Epithelial cell of proximal tubule (primary cell): ENCODE data around the gene CTRB1. TPM values are rescaled to one million over a fixed set of nuclear protein-coding genes. Genes with fewer than 3 reads are reported as not detected.

Source experiments
- DNase-seq: peaks from one replicate; pipeline ENCODE4 v3.0.0-alpha.2; 2011; ENCODE audit warnings: low read depth
- H3K4me3 ChIP-seq: 2 replicates; pipeline ENCODE4 v1.5.1; 2011; ENCODE audit warnings: low read depth, mild to moderate bottlenecking, low read length
- total RNA-seq: library from RNA; depleted of rRNA; stranded (reverse); fragments of >200 nt; gene quantifications from 2 replicates; pipeline ENCODE4 v1.2.3, GENCODE V29; 2015
- TF ChIP-seq, protein P1 (sequence below): conservative IDR thresholded peaks from 2 replicates; pipeline ENCODE4 v1.5.1; 2012; ENCODE audit warnings: low read depth, mild to moderate bottlenecking, low read length

CTRB1 gene
- total RNA-seq, 1 donor from 2014 or later: not detected

GRCh38 chr16:75227361-75228142 lies 8.8 kb downstream of the CTRB1 start:
- DNase-seq: no peak
- TF ChIP-seq, protein P1, sequence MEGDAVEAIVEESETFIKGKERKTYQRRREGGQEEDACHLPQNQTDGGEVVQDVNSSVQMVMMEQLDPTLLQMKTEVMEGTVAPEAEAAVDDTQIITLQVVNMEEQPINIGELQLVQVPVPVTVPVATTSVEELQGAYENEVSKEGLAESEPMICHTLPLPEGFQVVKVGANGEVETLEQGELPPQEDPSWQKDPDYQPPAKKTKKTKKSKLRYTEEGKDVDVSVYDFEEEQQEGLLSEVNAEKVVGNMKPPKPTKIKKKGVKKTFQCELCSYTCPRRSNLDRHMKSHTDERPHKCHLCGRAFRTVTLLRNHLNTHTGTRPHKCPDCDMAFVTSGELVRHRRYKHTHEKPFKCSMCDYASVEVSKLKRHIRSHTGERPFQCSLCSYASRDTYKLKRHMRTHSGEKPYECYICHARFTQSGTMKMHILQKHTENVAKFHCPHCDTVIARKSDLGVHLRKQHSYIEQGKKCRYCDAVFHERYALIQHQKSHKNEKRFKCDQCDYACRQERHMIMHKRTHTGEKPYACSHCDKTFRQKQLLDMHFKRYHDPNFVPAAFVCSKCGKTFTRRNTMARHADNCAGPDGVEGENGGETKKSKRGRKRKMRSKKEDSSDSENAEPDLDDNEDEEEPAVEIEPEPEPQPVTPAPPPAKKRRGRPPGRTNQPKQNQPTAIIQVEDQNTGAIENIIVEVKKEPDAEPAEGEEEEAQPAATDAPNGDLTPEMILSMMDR: no peak
- H3K4me3 ChIP-seq: no peak overlapping the region

GRCh38 chr16:75228143-75228976 lies 9.6 kb downstream of the CTRB1 start:
- DNase-seq: no peak
- H3K4me3 ChIP-seq: no peak overlapping the region
- TF ChIP-seq, protein P1: no peak

DNA sequence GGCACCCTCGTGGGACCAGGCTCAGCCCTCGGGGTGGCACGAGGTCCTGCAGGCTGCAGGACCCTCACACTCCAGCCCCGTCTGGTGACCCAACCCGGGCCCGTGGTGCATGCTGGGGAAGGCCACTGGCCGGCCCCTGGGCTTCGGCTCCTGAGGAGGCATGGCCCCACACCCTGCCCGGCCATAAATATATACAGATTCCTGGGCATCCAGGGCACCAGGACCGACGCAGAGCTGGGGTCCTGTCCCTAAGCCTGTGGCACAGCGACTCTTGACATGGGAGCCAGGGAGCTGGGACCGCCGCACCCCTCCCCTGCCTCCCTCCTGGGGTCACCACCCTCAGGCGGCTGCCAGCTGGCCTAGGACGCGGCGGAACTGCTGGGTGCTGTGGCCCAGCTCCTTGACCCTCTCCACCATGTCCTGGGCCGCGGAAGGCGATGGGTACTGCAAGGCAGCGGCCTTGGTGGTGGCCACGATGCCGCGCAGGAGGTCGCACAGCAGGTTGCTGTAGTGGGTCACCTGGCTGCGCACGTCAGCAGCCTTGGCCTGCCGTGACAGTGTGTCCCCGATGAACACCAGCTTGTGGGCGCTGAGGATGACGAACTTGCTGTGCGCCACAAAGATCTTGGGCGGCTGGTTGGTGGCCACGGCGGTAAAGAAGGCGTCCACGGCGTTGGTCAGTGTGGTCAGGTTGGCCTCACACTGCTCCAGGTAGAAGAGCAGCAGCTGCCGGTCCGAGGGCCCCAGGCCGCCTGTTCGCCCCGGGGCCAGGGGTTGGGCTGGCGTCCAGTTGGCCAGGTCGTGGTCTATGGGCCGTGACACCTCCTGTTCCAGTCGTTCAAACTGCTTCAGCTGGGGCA lies 10.6 kb downstream of the CTRB1 start:
- TF ChIP-seq, protein P1: no peak
- DNase-seq: no peak
- H3K4me3 ChIP-seq: no peak overlapping the region

DNA sequence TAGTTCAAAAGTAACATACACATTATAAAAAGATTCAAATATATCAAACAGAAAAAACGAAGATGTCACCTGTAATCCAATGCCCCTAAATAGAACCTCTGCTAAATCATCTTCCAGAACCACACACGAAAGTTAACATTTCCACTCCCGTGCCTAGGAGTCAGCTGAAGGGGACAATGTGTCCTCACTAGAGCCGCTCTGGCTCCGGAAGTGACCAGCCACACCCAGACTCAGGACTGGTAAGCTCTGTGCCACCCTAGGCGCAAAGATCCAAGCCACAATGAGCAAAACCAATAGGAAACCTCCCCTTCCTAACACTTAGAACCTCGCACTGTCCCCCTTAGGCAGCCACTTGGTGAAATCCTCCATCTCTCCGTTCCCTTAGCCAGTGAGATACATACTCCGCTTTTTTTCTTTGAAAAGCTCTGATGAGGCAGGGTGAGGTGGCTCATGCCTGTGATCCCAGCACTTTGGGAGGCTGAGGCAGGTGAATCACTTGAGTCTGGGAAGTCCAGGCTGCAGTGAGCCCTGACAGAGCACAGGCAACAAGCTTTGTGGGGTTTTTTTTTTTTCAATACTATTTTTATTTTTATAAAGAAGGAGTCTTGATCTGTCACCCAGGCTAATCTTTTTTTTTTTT lies 11.8 kb downstream of the CTRB1 start:
- H3K4me3 ChIP-seq: no peak overlapping the region
- no peak for DNase-seq
- TF ChIP-seq, protein P1: no peak

DNA sequence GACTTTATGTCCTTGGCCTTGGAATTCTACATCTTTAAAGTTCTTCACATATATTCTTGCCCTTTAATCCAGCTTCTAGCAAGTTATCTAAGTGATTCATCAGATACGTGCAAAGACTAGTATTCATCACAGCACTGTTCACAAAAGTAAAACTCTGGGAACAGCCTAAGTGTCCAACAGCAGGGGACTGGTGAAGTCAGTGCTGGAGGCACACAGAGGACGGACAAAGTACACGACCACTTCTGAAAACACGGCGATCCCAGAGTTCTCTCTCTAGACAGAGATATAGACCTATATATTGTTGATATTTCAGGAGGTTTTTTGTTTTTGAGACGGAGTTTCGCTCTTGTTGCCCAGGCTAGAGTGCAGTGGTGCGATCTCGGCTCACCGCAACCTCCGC lies 12.8 kb downstream of the CTRB1 start:
- DNase-seq: no peak
- TF ChIP-seq, protein P1: no peak
- no peak overlapping the region for H3K4me3 ChIP-seq

DNA sequence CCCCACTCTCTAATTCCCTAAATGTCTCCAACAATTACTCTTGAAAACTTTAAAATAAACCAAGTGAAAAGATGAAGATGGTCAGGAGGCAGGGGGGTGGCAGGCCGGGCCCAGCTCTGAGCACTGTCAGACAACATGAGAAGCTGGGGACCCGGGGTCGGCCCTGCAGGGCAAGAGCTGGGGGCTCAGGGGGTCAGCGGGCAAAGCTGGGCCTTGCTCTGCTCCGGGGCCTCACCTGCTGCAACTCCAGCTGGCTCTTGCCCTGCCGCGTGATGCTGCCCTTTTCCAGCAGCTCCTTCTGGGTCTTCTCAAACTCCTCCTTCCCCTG lies 14.8 kb downstream of the CTRB1 start:
- no peak overlapping the region for H3K4me3 ChIP-seq
- no peak for DNase-seq
- TF ChIP-seq, protein P1: no peak
